ENCODE results near the gene MAP4K5. TPM values are rescaled to one million over a fixed set of nuclear protein-coding genes. Genes with fewer than 3 reads are reported as not detected.

The MAP4K5 gene
- total RNA-seq, 1 donor from 2014 or later: 52.8 TPM

DNA sequence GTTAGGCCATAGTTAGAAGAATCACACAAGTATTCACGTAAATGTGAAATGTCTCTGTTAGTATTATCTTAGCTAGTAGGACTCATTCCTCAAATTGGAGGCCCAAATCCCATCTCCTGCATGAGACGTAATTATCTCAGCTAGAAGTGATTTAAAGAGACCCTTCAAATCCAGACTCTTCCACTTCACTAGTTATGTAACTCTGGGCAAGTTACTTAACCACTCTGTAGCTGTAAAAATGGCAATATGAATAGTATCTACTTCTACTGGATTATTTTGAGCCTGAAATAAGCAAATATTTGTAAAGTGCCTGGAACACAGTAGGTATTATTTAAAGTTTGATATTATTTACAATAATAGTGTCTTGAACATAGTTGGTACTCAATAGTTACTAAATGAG is 107.3 kb downstream of the MAP4K5 start:
- no peaks in the 10 kb centered on the region for H3K9me3 ChIP-seq
- no peaks in the 10 kb centered on the region for H3K27me3 ChIP-seq (ENCODE audit: low read depth)
- TF ChIP-seq, protein P1, sequence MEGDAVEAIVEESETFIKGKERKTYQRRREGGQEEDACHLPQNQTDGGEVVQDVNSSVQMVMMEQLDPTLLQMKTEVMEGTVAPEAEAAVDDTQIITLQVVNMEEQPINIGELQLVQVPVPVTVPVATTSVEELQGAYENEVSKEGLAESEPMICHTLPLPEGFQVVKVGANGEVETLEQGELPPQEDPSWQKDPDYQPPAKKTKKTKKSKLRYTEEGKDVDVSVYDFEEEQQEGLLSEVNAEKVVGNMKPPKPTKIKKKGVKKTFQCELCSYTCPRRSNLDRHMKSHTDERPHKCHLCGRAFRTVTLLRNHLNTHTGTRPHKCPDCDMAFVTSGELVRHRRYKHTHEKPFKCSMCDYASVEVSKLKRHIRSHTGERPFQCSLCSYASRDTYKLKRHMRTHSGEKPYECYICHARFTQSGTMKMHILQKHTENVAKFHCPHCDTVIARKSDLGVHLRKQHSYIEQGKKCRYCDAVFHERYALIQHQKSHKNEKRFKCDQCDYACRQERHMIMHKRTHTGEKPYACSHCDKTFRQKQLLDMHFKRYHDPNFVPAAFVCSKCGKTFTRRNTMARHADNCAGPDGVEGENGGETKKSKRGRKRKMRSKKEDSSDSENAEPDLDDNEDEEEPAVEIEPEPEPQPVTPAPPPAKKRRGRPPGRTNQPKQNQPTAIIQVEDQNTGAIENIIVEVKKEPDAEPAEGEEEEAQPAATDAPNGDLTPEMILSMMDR (IDR thresholded peaks at IDR 0.05): no peak
- H3K27ac ChIP-seq: no peak overlapping the region
- peaks cover 66% of the 10 kb centered on the region for H3K36me3 ChIP-seq
- DNase-seq: no peak
- peak in 1 of 2 donors; percentile 56 for ATAC-seq
- H3K4me1 ChIP-seq: no peaks in the 10 kb centered on the region
- intact Hi-C loops (cut with DNase I): no loop called here
- H3K4me3 ChIP-seq: no peak overlapping the region

DNA sequence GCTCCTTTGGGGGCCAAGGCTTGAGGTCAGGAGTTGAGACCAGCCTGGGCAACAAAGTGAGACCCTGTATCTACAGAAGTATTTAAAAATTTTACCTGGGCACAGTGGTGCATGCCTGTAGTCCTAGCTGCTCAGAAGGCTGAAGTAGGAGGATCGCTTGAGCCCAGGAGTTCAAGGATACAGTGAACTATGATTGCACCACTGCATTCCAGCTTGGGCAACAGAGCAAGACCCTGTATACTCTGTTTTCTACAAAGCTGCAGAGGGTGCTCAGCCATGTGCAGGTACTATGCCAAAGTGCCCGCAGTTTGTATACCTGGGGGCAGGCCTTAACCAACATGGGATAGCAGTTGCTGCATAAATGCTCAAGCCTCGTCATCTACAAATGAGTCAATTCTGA is 108.8 kb downstream of the MAP4K5 start:
- no peaks in the 10 kb centered on the region for H3K9me3 ChIP-seq
- intact Hi-C loops (cut with DNase I): no loop called here
- no peaks in the 10 kb centered on the region for H3K4me1 ChIP-seq
- H3K36me3 ChIP-seq: peaks cover 68% of the 10 kb centered on the region
- TF ChIP-seq, protein P1 (IDR thresholded peaks at IDR 0.05): no peak
- H3K27ac ChIP-seq: no peak overlapping the region
- H3K27me3 ChIP-seq (ENCODE audit: low read depth): no peaks in the 10 kb centered on the region
- no peak for DNase-seq
- H3K4me3 ChIP-seq: no peak overlapping the region
- ATAC-seq: no peak

DNA sequence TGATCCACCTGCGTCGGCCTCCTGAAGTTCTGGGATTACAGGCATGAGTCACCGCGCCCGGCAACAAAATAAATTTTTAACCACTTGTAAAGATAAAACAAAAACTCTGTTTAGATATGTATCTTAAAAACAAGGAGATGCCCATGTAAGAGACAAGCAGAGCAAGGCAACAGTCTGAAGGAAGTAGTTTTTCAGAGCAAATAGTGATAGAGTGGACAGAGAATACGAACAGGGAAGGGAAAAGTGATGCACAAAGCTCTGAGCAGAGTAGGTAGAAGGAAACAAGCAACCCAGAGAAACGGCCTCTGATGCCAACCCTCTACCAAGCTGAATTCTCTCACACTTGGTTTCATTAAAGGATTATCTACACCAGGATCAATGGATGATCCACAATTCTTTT is 110.9 kb downstream of the MAP4K5 start:
- H3K4me1 ChIP-seq: no peaks in the 10 kb centered on the region
- intact Hi-C loops (cut with DNase I): no loop called here
- ATAC-seq: no peak
- H3K4me3 ChIP-seq: no peak overlapping the region
- H3K27me3 ChIP-seq (ENCODE audit: low read depth): no peaks in the 10 kb centered on the region
- H3K36me3 ChIP-seq: peaks cover 80% of the 10 kb centered on the region
- no peak for DNase-seq
- H3K27ac ChIP-seq: no peak overlapping the region
- no peaks in the 10 kb centered on the region for H3K9me3 ChIP-seq
- TF ChIP-seq, protein P1 (IDR thresholded peaks at IDR 0.05): no peak

DNA sequence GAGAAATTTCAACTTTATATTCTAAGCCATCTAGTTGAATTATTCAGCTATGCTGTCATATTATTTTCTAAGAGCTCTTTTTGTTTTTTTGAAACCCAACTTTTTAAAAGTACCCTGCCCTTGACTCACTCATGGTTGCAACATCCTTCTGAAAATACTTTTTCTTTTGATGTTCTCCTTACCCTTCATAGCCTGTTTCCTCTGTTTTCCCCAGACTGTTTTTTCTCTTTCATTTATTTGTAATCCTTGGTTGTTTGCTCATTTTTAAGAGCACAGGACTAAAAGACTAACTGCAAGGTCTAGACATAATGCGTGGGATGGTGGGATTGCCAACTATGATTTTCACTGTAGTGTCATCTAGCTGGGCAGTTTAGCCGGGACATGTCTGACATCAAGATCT is 114.5 kb downstream of the MAP4K5 start:
- intact Hi-C loops (cut with DNase I): no loop called here
- Histone ChIP-seq H3K4me3 (no peak overlapping the region), H3K27ac (no peak overlapping the region), H3K9me3 (no peaks in the 10 kb centered on the region), H3K27me3 (ENCODE audit: low read depth) (no peaks in the 10 kb centered on the region), H3K36me3 (peaks cover 54% of the 10 kb centered on the region), H3K4me1 (no peaks in the 10 kb centered on the region)
- DNase-seq (no peak), ATAC-seq (no peak)
- TF ChIP-seq, protein P1 (IDR thresholded peaks at IDR 0.05): no peak

DNA sequence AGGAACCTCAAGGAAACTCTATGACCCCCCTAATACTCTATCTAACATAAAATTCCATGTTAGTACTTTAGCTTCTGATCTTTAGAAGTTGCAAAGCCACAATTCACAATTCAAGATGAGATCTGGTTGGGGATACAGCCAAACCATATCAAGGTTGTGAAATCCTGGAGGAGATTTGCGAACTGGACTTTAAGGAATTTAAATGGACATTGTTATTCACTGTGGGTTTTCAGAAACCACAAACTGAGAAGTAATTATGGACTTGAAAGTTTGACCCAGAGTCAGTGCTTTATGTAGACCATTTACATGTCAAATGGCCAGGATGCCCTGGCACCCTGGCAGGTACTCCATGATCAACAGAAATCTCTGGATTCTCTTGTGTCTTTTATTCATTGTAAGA is 121.4 kb downstream of the MAP4K5 start:
- H3K27ac ChIP-seq: no peak overlapping the region
- intact Hi-C loops (cut with DNase I): no loop called here
- no peak overlapping the region for H3K4me3 ChIP-seq
- no peaks in the 10 kb centered on the region for H3K36me3 ChIP-seq
- DNase-seq (no peak), ATAC-seq (no peak)
- no peaks in the 10 kb centered on the region for H3K9me3 ChIP-seq
- no peaks in the 10 kb centered on the region for H3K4me1 ChIP-seq
- H3K27me3 ChIP-seq (ENCODE audit: low read depth): no peaks in the 10 kb centered on the region
- TF ChIP-seq, protein P1 (IDR thresholded peaks at IDR 0.05): no peak

DNA sequence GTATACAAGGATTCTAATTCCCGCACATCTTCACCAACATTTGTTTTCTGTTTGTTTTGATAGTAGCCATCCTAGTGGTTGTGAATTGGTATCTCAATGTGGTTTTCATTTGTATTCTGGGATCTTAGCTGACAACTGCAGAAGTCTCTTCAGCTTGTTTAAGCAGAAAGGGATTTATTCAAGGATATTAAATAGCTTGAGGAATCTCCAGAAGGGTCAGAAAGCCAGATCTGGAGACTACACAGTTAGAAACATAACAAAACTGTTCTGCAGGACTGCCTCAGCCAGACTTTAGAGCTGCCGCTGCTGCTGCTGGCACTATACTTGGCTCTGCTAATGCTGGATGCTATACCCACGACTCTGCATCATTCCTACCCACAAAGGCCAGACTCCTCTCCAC is 122.3 kb downstream of the MAP4K5 start:
- Histone ChIP-seq H3K4me1 (no peaks in the 10 kb centered on the region), H3K36me3 (no peaks in the 10 kb centered on the region), H3K27ac (no peak overlapping the region), H3K9me3 (no peaks in the 10 kb centered on the region), H3K27me3 (ENCODE audit: low read depth) (no peaks in the 10 kb centered on the region), H3K4me3 (no peak overlapping the region)
- intact Hi-C loops (cut with DNase I): no loop called here
- TF ChIP-seq, protein P1 (IDR thresholded peaks at IDR 0.05): no peak
- DNase-seq (no peak), ATAC-seq (no peak)

Measured in lower lobe of right lung (tissue), 2 donors.